GM12878 (cell line): Measurements from ENCODE around the gene PDF. TPM values are rescaled to one million over a fixed set of nuclear protein-coding genes. Genes with fewer than 3 reads are reported as not detected.

Experiments
- ATAC-seq: fragments of 200-7000 bp; cut with Tn5 transposase; 3 replicates; pipeline ENCODE4 v1.9.1; 2020; ENCODE audit warnings: mild to moderate bottlenecking, moderate library complexity
- BruUV-seq: library from RNA; stranded (reverse); fragments of 400-500 nt; replicated peaks from 2 replicates; lab custom pipeline; 2021; lab: Mats Ljungman, UMichigan
- CTCF ChIA-PET: fragments of 300-600 bp; sonication (Branson Sonifier 250); formaldehyde crosslinking; extraction: SDS; loops from one replicate; lab custom pipeline; 2021; ENCODE audit warnings: inconsistent platforms; lab: Yijun Ruan, JAX
- POLR2A ChIA-PET: fragments of 350-600 bp; formaldehyde crosslinking; extraction: SDS; loops from one replicate; lab custom pipeline; 2021; ENCODE audit warnings: inconsistent platforms; lab: Charles Lee
- RAD21 ChIA-PET: fragments of 300-600 bp; sonication (Branson Sonifier 250); formaldehyde crosslinking; loops from one replicate; lab custom pipeline; 2023; ENCODE audit warnings: antibody characterized with exemption; ENCODE audit not compliant: unreplicated experiment; lab: Charles Lee
- SMC1A ChIA-PET: fragments of 300-600 bp; sonication (Branson Sonifier 250); formaldehyde crosslinking; loops from one replicate; lab custom pipeline; 2023; ENCODE audit not compliant: unreplicated experiment, uncharacterized antibody; lab: Charles Lee
- DNase-seq: peaks from one replicate; pipeline ENCODE4 v3.0.0-alpha.2; 2011; ENCODE audit warnings: low read depth, low spot score
- FAIRE-seq: peaks from 3 replicates; lab custom pipeline; 2011; peaks lifted over from hg19 to GRCh38; lab: Jason Lieb, UNC
- H2AFZ ChIP-seq: 2 replicates; pipeline ENCODE4 v1.6.0; 2011; ENCODE audit warnings: low read depth, low read length, control low read depth; ENCODE audit not compliant: control insufficient read depth
- H3K27ac ChIP-seq: 2 replicates; pipeline ENCODE4 v1.5.1; 2011; ENCODE audit warnings: control low read depth; ENCODE audit not compliant: control insufficient read depth, insufficient read depth
- H3K27me3 ChIP-seq, 2 experiments: replicated peaks in 1 of 2; 2 replicates each; pipeline versions ENCODE4 v1.6.0 to v1.6.1; 2011; ENCODE audit warnings: low read length in 1 of 2; ENCODE audit not compliant: control insufficient read depth in 2 of 2, insufficient read depth in 2 of 2
- H3K36me3 ChIP-seq, 2 experiments: 2 replicates each; pipeline ENCODE4 v1.5.1; 2011; ENCODE audit warnings: low read length in 1 of 2; ENCODE audit not compliant: control insufficient read depth in 2 of 2, insufficient read depth in 2 of 2
- H3K4me1 ChIP-seq: 2 replicates; pipeline ENCODE4 v1.6.1; 2011; ENCODE audit warnings: mild to moderate bottlenecking, low read length, moderate library complexity, mixed read lengths; ENCODE audit not compliant: control insufficient read depth, insufficient read depth
- H3K4me2 ChIP-seq: 2 replicates; pipeline ENCODE4 v1.6.0; 2011; ENCODE audit warnings: control low read depth; ENCODE audit not compliant: control insufficient read depth, insufficient read depth
- H3K4me3 ChIP-seq: fragments of 200-600 bp; sonication (generic); 2 replicates; pipeline ENCODE4 v1.5.1; 2016
- H3K79me2 ChIP-seq: 2 replicates; pipeline ENCODE4 v1.6.0; 2011; ENCODE audit warnings: low read length; ENCODE audit not compliant: control insufficient read depth, insufficient read depth
- H3K9ac ChIP-seq: 2 replicates; pipeline ENCODE4 v1.8.0; 2011; ENCODE audit warnings: low read length, control low read depth, mixed read lengths; ENCODE audit not compliant: control insufficient read depth, insufficient read depth
- H3K9me3 ChIP-seq: replicated peaks from 3 replicates; pipeline ENCODE4 v1.5.1; 2011; ENCODE audit warnings: mild to moderate bottlenecking, low read length; ENCODE audit not compliant: control insufficient read depth, insufficient read depth
- H4K20me1 ChIP-seq: 2 replicates; pipeline ENCODE4 v1.6.0; 2011; ENCODE audit not compliant: control insufficient read depth, insufficient read depth
- BMI1 ChIP-seq: fragments of 450-650 bp; IDR thresholded peaks from 2 replicates; pipeline ENCODE4 v1.6.1; 2016; ENCODE audit warnings: mild to moderate bottlenecking, moderate library complexity, borderline replicate concordance
- CEBPB ChIP-seq, 2 experiments: fragments of 150-350 bp in 1 of 2; IDR thresholded peaks; 2 replicates each; pipeline ENCODE4 v1.6.1; 2012 to 2014; ENCODE audit warnings: low read depth in 2 of 2, low read length in 2 of 2, borderline replicate concordance in 1 of 2, inconsistent platforms in 1 of 2
- CEBPZ ChIP-seq: fragments of 150-350 bp; IDR thresholded peaks from 2 replicates; pipeline ENCODE4 v1.6.1; 2016; ENCODE audit warnings: low read depth, low read length
- SIX5 ChIP-seq: IDR thresholded peaks from 2 replicates; pipeline ENCODE4 v1.6.1; 2011; ENCODE audit warnings: mild to moderate bottlenecking, low read depth, low read length, moderate library complexity; ENCODE audit not compliant: severe bottlenecking
- SREBF1 ChIP-seq: IDR thresholded peaks from 2 replicates; pipeline ENCODE4 v1.6.1; 2012; ENCODE audit warnings: mild to moderate bottlenecking, low read length
- TCF12 ChIP-seq: IDR thresholded peaks from 2 replicates; pipeline ENCODE4 v1.6.1; 2011; ENCODE audit warnings: low read depth, mild to moderate bottlenecking, low read length
- YY1 ChIP-seq: IDR thresholded peaks from 2 replicates; pipeline ENCODE4 v1.6.1; 2011; ENCODE audit warnings: low read depth, mild to moderate bottlenecking, low read length
- ZBTB40 ChIP-seq: fragments of 450-650 bp; IDR thresholded peaks from 2 replicates; pipeline ENCODE4 v1.6.1; 2016; ENCODE audit warnings: mild to moderate bottlenecking, moderate library complexity, borderline replicate concordance
- WGBS: methylation state at CpG from one replicate; pipeline ENCODE4 v1.1.6; 2016; ENCODE audit warnings: low lambda C conversion rate; ENCODE audit not compliant: insufficient replicate concordance, insufficient coverage; ENCODE audit errors: missing lambda C conversion rate; 5-methylcytosine and 5-hydroxymethylcytosine counted together
- in situ Hi-C: fragments of 300-500 bp; cut with MboI; formaldehyde crosslinking; loops from 9 replicates; pipeline ENCODE4 v1.14.3; 2018; ENCODE audit warnings: mixed read lengths
- intact Hi-C: fragments of 100-400 bp; cut with micrococcal nuclease; formaldehyde crosslinking; loops from one replicate; pipeline ENCODE4 v1.14.2; 2022; ENCODE audit not compliant: unreplicated experiment
- polyA plus RNA-seq, 11 experiments: library from polyadenylated mRNA; depleted of rRNA in 4 of 11; unstranded in 6 of 11; stranded (reverse) in 5 of 11; fragments of >200 nt; fragmentation: Nextera tagmentation in 4 of 11; fragmentation: Illumina TruSeq in 1 of 11; extraction: Ambion mirVana in 4 of 11; extraction: Trizol in 1 of 11; gene quantifications; 1 replicate in 1 of 11; 2 replicates in 10 of 11; pipeline versions ENCODE4 v1.2.1 to v1.2.3, GENCODE V29; 2011 to 2016; ENCODE audit warnings: inconsistent platforms in 2 of 11, missing spikeins in 2 of 11, low read depth in 1 of 11
- total RNA-seq, 4 experiments: library from RNA; depleted of rRNA in 3 of 4; stranded (reverse); fragments of >200 nt in 3 of 4; fragmentation: Illumina TruSeq in 1 of 4; extraction: Trizol in 1 of 4; gene quantifications; 2 replicates each; pipeline versions ENCODE4 v1.2.1 to v1.2.3, GENCODE V29; 2013 to 2021

PDF gene
- total and polyA plus RNA-seq, 10 of the 15 experiments (the other 5 are each of a cell fraction or from before 2014, with no cell fraction given): 0.13 to 44.1 (median 16.7) TPM

- no peaks in the 10 kb centered on the region for H3K27me3 ChIP-seq
- no peak for TF ChIP-seq TCF12
- TF ChIP-seq ZBTB40: no peak
- no peak for TF ChIP-seq CEBPZ
- no peak for TF ChIP-seq SREBF1
- TF ChIP-seq YY1: no peak
- TF ChIP-seq SIX5: no peak
- no peak for TF ChIP-seq CEBPB (IDR thresholded peaks at IDR 0.05; ENCODE audit: borderline replicate concordance in 1 of 2, low read depth in 2 of 2, low read length in 2 of 2)
- no peak for TF ChIP-seq BMI1
- 95% methylated on average over 9 of the region's 10 CpGs for WGBS
- ChIA-PET RAD21 (no interaction called here), CTCF (interaction anchor here (1.3 to 1.4 kb wide), 2 partner anchors 8 to 20 kb away, joined by 3 to 6 read pairs; no protein-coding TSS in a partner anchor), POLR2A (interaction anchor here (0.6 to 0.7 kb wide), 5 partner anchors 47 to 617 kb away, joined by 3 to 6 read pairs (median 3); no protein-coding TSS in a partner anchor), SMC1A (interaction anchor here (0.6 to 1.6 kb wide), 3 partner anchors 7 to 252 kb away, joined by 3 to 5 read pairs (median 3); no protein-coding TSS in a partner anchor)
- H3K4me1 ChIP-seq: no peaks in the 10 kb centered on the region; the same call in 1 of the 2 replicates
- no peak overlapping the region for H3K4me2 ChIP-seq
- in situ Hi-C loops: no loop called here
- no TSS peak for BruUV-seq
- H4K20me1 ChIP-seq: no peaks in the 10 kb centered on the region
- FAIRE-seq (no peak), DNase-seq (no peak), ATAC-seq (no peak)
- no peak overlapping the region for H3K4me3 ChIP-seq
- intact Hi-C loops: no loop called here
- H3K9ac ChIP-seq: no peak overlapping the region
- H3K36me3 ChIP-seq: peaks cover 2 to 16% of the 10 kb centered on the region in 2 experiments; a peak in 2 of 4 replicates
- peaks cover 2% of the 10 kb centered on the region for H3K79me2 ChIP-seq
- no peaks in the 10 kb centered on the region for H3K9me3 ChIP-seq
- no peak overlapping the region for H2AFZ ChIP-seq
- no peak overlapping the region for H3K27ac ChIP-seq
Observed at GRCh38 chr16:69376393-69377059, 46.1 kb upstream of the PDF start.
